ENCODE measurements around the gene MBTPS2.
"Not testable (repeated sequence)": the region's sequence is repeated elsewhere in the genome, so short reads cannot be mapped to it uniquely, and the experiment has no call there.

The MBTPS2 gene

DNA sequence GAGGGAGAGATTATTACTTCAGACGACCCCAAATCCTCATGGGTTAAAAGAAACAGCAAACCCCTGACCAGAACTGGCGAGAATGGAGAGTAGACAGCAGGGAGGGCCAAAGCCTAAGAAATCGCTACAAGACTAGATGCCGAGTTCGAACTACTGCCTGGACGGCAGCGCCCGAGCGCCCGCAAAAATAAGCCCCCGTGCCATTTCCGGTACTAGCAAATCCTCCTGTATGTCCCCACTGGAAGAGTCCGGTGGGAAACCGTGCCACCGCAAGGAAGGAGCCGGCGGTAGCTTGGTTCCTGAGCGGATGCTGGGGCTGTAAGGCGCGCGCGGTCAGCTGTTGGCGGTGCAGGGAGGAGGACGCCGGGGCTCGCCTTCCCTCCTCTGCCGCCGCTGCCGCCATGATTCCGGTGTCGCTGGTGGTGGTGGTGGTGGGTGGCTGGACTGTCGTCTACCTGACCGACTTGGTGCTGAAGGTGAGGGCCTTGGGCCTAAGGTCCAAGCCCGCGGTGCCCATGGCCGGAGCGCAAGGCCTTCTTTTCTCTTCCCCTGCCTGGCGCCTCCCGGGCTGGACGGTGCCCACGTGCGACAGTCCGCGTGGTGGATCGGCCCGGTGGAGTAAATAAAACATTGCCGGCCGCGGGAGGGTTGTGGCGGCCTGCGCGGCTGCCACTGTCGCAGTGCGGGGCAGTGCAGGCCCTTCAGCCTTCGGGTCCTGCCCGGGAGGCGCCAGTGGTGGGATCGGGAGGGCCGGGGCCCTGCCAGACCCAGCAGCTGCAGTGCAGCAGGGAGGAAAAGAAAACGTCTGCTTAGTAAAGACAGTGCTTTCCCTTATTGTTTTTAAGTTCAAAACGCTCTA is at the start of gene MBTPS2:
TSS of gene MBTPS2 (plus strand) at position 284 of the 859 bp plus-strand sequence. CDS start at position 402, 118 bp downstream.
- in situ Hi-C loops (cut with MboI; ENCODE audit: low sequenced_read_pairs) = no loop called here

DNA sequence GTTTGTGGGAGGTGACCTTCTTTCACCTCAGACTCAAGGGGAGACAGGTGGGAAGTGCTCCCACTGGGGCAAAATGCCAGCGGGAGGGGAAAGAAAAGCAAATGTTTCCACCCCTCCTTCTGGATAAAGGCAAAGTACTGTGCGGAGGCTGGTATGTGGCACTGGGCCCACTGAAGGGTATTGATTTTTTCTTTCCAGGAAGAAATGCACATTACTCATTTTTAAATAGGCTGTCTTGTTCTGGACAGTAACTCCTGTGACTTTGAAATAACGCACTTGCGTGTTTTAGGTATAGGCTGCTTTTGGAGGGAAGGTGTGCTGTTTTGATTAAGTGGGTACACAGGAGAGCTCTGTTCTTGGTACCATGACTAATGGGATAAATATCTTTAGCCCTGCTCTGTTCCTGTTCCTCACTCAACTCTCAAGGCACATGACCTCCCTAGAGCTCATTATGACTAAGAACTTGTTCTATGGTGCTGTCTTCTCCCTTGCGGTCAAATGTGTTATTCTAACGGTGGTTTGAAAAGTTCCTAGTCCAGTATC is 40.7 kb upstream of the MBTPS2 start:
- in situ Hi-C loops (cut with MboI; ENCODE audit: low sequenced_read_pairs) = no loop called here

DNA sequence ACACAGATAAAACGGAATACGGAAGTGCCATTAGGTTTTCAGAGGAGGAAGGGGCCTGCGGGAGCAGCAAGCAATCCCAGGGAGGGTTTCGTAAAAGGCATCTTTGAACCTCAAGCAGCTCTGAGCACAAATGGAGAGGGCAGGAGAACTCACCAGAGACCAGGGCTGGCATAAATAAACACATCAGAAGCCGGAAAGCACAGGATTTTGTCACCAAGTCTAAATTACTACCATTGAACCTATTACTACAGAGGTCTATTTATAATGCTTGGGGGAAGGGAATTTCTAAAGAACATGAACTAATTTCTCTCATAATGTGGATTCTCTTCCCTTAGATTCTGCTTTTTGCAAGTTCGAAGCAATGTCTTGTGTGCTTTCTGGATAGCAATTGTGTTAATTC is 39.6 kb upstream of the MBTPS2 start:
- in situ Hi-C loops (cut with MboI; ENCODE audit: low sequenced_read_pairs) = no loop called here

DNA sequence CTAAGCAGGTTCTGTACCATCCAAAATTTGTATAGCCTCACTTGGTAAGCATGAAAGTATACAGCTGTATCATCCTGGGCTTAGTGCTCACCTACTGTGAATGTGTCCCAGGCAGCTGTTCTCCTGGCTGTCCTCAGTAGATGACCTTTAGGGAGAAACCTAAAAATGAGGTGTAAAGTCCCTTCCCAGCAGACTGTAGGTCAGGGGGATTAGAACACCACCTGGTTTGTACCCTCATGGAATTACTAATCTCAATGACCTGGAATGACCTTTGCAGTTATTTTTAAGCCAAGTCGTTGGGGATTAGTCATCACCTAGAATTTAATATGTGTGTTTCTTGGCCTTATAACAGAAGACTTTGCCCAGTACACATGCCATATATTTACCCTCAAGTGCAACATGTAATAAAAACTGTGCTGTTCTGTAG is 39.1 kb upstream of the MBTPS2 start:
- in situ Hi-C loops (cut with MboI; ENCODE audit: low sequenced_read_pairs) = no loop called here

DNA sequence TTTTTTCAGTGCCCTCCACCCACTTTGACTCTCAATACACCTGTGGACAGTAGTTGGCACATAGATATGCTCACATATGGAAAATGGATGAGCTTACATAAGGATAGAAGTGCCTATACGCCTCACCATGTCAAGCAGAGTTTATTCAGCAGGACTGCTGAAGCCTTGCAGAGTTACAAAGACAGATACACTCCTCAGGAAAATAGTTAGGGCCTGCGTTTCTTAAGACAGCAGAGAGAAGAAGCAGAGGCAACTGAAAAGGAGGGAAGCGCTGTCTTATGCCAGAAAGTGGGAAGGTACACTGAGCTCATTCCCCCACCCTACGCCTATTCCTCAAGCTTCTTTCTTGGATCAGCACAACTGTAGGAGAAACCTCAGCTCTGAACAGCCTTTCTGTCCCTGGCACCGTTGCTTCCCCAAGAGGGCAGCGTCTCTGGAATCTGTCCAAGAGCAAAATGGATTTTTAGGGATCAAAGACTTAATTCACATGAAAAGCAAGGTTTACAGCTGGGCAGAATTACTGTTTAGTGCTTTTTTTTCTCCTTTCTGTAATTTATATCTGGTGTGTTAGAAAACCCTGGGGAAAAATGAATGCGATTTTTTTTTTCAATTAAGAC is 37.3 kb upstream of the MBTPS2 start:
- in situ Hi-C loops (cut with MboI; ENCODE audit: low sequenced_read_pairs) = no loop called here

DNA sequence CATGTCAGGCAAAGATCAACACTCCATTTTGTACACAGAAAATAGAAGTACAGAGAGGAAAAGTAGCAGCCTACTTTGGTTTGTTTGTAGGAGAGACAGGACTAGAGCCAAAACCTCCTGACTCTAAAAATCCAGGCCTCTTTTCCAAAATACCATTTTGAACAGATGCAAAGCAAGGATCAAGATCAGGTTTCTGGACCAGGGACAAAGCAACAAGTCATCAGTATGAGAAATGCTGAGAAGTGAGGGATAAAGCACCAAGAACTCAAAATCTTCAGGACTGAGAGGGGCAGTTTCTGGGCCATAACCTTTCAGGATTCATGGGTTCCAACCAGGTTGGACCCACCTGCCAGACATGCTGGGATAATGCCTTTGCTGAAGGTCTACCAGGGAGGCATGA is 36.6 kb upstream of the MBTPS2 start:
- in situ Hi-C loops (cut with MboI; ENCODE audit: low sequenced_read_pairs) = no loop called here

DNA sequence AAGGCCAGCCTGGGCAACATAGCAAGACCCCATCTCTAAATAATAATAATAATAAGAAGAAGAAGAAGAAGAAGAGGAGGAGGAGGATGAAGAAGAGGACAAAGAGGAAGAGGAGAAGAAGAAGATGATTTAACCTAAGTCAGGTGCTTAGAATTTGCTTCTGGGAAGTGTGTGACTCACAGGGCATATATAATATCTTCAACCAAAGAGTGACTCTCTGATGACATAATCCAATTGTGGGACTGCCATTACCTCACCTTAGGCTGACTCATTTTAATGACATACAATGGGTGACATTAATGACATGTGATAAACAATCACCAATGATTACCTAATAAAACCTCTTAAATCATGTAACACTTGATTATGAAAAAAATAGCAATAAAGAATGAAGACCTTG is 32.7 kb upstream of the MBTPS2 start:
- in situ Hi-C loops (cut with MboI; ENCODE audit: low sequenced_read_pairs) = no loop called here

DNA sequence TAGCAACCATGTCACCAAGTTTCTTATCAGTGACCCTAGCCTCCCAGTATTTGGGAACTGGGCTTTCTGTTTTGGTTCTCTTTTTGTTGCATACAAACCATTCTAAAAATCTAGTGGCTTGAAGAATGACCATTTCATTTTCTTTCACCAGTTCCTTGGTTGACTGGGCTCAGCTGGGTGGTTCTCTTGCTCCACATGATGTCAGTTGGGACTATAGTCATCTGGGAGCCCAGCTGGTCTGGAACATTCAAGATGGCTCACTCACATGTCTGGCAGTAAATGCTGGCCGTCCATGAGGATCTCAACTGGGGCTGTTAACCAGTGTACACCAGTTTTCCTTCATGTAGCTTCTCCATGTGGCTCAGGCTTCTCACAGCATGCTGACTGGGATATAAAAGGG is 27.6 kb upstream of the MBTPS2 start:
- in situ Hi-C loops (cut with MboI; ENCODE audit: low sequenced_read_pairs) = no loop called here

DNA sequence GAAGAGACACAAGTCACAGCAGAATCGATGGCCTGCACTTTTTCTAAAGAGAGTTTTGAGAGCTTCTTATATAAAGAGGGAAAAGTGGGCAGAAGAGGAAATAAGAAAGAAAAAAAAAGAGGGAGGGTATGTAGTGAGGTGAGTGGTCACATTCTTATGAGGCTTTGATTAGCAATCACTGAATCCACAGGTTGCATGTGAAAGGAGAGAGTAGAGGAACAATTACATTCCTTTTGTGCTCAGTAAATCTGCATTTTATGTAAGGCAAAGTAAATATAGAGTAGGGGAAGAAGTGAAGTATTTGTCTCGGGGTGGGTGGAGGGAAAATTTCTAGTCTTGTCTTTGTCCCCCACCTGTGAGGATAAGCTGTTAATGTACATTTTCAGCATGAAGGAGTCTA is 26.8 kb upstream of the MBTPS2 start:
- in situ Hi-C loops (cut with MboI; ENCODE audit: low sequenced_read_pairs) = no loop called here

DNA sequence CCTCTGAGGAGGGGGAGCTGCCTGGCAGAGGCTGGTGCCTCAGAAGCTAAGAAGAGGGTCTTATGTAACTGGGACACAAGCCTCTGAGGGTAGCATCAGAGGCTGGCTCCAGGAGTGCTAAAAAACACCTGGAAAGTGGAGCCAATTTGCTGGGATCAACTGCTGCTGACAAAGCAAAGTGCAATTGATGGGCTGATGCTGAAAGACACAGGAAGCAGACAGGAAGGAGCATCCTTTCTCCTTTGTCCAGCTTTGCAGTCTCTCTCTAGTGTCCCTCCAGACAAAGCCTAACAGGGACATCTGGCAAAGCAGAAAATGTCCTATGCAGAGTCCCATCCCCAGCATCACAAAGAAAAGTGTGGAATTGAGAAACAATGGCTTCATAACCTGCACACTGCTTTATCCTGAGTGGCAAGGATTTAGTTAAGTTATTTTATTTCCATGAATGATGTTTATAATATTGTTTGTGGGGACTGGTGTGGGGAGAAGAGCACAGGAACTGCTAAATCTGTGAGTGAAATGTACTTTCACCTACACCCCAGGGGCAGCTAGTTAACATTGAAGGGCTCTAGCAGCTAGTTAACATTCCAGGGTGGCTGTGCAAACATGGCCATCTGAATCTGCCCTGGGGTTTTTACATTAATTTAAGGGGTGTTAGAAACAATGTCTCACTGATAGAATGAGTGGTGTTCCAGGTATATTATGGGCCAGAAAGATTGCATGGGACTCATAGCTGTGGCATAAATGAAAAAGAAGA is 25.6 kb upstream of the MBTPS2 start:
- in situ Hi-C loops (cut with MboI; ENCODE audit: low sequenced_read_pairs) = no loop called here

DNA sequence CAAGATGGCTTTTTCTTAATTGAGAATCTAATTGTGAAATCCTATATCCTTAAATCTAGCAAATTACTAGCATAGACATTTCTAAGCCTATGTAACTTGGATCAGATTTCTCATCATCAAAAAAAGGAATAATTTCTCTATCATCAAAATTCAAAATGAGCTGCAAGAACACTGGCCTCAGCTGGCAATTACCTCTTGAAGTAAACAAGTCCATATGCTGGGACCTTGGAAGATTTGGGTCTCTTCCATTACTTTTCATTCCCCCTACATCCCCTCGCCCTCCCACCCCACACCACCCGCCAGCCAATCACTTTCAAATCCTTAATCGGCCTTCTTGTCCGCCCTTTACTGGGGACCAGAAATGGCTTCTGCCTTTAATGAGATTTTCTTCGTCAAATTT is 23.3 kb upstream of the MBTPS2 start:
- in situ Hi-C loops (cut with MboI; ENCODE audit: low sequenced_read_pairs) = no loop called here

DNA sequence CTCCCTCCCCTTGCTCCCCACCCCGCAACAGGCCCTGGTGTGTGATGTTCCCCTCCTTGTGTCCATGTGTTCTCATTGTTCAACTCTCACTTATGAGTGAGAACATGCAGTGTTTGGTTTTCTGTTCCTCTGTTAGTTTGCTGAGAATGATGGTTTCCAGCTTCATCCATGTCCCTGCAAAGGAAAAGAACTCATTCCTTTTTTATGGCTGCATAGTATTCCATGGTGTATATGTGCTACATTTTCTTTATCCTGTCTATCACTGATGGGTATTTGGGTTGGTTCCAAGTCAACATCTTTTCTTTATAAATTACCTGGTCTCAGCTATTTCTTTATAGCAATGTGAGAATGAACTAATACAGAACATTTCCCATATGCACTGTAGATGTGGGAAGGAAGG is 19.2 kb upstream of the MBTPS2 start:
- in situ Hi-C loops (cut with MboI; ENCODE audit: low sequenced_read_pairs) = not testable (repeated sequence)

DNA sequence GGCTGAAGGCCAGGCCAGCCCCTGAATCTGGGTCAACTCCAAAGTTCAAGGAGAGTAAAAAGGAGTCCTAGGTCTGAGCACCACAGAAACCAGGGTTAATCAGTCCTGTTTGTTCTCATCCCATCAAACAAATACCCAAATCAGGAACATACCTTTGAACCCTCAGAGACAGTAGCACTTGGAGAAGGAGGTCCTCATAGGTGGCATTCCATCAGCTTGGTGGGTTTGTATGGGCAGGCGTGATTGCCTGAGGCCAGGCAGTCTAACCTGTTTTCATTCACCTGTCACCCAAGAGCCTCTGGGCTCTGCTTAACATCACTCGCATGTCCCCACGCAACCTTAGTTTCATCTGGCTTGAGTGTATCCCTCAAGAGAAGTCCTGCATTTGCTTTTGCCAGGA is 17.5 kb upstream of the MBTPS2 start:
- in situ Hi-C loops (cut with MboI; ENCODE audit: low sequenced_read_pairs) = no loop called here

DNA sequence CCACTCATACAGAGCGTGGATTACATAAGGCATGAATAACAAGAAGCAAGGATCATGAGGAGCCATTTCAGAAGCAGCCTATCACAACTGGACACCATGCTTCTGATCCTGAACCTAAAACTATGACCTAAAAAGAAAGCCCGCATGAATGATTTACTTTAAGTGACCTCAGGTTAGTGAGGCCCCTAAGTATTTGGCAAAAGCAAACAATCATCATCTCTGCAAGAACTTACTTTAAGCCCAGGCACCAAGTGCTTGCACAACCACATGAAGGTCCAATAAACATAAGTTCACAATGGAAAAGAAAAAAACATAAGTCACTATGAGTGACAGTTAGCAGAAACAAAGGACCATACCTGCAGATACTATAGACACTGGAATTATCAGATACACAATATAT is 7.9 kb upstream of the MBTPS2 start:
- in situ Hi-C loops (cut with MboI; ENCODE audit: low sequenced_read_pairs) = no loop called here

DNA sequence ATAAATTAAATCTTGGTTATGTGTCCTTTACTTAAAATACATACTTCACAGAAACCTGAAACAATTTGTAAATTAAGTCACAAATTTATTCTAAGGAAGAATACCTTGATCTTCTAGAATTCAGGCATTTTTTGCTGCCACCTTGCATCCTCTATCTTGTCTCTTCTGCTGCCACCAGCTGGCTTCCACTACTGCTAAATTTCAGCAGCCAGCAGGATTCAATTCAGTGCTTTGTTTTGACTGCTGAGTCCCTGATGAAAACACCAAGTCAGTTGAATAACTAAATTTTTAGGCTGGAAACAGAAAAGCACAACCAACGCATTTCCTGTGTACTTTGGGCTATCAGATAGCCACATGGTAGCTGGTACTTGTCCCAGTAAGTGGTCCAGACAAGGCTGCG is 2.4 kb upstream of the MBTPS2 start:
- in situ Hi-C loops (cut with MboI; ENCODE audit: low sequenced_read_pairs) = no loop called here

DNA sequence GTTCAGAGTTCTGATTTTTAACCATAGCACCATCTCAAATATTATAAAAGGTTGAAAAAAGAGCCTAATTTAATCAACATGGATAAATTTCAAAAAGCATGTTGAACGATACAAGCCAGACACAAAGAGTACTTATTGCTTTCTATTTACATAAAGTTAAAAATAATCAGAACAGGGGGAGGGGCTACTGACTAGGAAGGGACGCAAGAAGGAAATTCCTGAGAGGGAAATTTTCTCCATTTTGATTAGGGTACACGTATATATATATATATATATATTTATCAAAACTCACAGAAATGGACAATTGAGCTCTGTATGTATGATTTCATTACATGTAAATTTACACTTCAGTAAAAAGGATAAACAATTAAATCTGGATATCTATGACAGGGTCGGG is 482 bp upstream of the MBTPS2 start:
- in situ Hi-C loops (cut with MboI; ENCODE audit: low sequenced_read_pairs) = no loop called here

DNA sequence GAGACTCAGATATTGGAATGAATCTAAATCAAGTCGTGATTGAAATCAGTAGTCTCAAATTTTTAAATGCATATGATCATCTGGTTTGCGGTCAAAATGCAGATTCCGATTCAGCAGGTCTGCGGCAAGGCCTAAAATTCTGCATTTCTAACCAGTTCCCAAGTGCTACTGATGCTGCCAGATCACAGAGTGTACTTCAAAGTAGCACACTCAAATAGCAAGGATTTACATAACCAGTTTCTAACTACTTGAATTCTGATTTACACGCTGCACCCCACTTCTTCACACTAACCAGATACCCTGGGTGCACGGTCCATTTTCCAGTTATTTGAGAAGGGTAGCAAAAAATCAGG is 752 bp downstream of the MBTPS2 start:
- in situ Hi-C loops (cut with MboI; ENCODE audit: low sequenced_read_pairs) = no loop called here

DNA sequence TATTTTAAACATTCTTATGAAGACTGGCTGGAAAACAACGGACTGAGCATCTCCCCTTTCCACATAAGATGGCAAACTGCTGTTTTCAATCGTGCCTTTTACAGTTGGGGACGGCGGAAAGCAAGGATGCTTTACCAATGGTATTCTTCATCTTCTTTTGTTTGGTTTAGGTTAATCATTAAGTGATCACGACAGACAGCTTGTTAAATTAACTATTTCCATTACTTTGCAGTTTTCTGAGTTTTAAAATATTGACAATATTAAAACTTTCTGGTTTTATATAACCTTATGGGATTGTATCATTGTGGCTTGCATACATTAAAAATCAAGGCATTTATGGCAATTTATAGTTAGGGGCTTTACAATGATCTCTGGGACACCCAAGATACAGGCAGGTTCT is 3.8 kb downstream of the MBTPS2 start:
- in situ Hi-C loops (cut with MboI; ENCODE audit: low sequenced_read_pairs) = no loop called here

DNA sequence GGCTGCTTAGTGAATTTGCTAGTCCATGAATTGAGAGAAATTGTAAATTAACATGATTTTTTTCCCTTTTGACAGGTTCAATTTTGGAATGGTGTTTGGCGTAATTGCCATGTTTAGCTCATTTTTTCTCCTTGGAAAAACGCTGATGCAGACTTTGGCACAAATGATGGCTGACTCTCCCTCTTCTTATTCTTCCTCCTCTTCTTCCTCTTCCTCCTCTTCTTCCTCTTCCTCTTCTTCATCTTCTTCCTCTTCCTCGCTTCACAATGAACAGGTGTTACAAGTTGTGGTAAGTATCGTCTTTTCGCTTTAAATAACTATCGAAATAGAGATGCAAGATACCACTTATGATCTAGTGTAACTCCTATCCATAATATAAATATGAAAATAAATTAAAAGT is 5.7 kb downstream of the MBTPS2 start:
- in situ Hi-C loops (cut with MboI; ENCODE audit: low sequenced_read_pairs) = no loop called here

DNA sequence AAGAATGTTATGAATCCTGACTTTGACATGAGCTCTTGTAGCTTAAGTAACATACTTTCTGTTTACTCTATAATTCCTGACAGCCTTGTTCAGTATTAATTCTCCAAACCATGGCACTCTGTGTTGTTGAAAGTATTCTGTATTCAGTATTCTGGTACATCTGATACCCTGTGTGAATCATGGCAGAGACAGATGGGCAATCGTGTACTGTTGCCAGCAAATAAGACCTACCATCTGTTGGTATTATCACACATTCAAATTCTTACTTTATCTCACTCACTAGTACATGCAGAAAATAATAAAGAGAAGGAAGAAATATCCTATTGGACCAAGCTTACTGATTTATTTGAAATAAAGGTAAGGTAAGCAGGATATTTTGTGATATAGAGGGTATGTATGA is 7.9 kb downstream of the MBTPS2 start:
- in situ Hi-C loops (cut with MboI; ENCODE audit: low sequenced_read_pairs) = no loop called here

DNA sequence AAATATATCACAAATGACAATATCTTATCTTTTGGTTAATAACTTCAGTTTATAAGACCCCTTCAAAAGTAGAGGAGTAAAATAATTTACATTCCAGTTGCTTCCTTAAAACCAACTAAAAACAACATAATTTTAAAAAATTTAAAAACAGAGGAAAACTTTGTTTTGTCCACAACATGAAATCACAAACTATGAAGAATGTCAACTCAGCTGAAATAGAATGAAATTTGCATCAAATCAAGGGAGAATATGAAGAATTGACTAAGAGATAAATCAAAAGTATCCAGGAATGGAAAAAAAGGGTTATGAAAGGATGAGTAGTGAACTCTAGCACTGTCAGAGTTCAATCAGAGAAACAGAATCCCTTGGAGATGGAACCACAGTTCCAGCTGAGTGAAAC is 14.2 kb downstream of the MBTPS2 start:
- in situ Hi-C loops (cut with MboI; ENCODE audit: low sequenced_read_pairs) = no loop called here

DNA sequence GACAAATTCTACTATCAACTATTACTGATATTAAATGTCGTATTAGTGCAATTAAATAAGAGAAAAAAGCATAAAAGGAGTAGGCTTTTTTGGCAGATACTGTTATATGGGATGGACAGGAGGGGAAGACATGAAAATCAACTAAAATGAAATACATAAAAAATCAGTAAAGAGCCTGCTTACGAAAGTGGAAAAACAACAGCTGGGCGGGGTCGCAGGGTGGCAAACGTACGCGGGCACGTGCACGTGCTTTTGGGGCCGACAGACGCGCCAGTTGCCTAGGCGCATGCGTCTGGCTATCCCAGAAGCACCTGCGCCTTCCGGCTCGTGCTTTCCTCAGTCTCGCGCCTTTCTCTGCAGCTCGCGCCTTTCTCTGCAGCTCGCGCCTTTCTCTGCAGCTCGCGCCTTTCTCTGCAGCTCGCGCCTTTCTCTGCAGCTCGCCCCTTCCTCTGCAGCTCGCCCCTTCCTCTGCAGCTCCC is 16.6 kb downstream of the MBTPS2 start, which contains the start of gene YY2:
TSS of gene YY2 (plus strand) at position 51 of the 479 bp plus-strand sequence. CDS start 498 bp downstream, outside the sequence.
- in situ Hi-C loops (cut with MboI; ENCODE audit: low sequenced_read_pairs) = no loop called here

All from HL-60/S4 (cell line).